T-cell (primary cell): ENCODE data around the gene SLK. TPM values are rescaled to one million over a fixed set of nuclear protein-coding genes. Genes with fewer than 3 reads are reported as not detected.

Experiments
- ATAC-seq, 4 experiments: fragments of 200-7000 bp in 3 of 4; fragments of 150-1000 bp in 1 of 4; cut with Tn5 transposase; replicated peaks in 1 of 4; 1 replicate in 3 of 4; 2 replicates in 1 of 4; pipeline ENCODE4 v1.10.0; 2021; ENCODE audit warnings: moderate library complexity in 3 of 4, mild to moderate bottlenecking in 2 of 4, moderate number of reproducible peaks in 1 of 4
- CTCF ChIA-PET, 2 donors: fragments of 300-600 bp; sonication (Branson Sonifier 250); formaldehyde crosslinking; loops; one replicate each; lab custom pipeline; 2022; ENCODE audit warnings: antibody characterized with exemption in 2 of 2; lab: Charles Lee
- POLR2A ChIA-PET, 2 donors: fragments of 300-600 bp; sonication (Branson Sonifier 250); formaldehyde crosslinking; loops; one replicate each; lab custom pipeline; 2022; ENCODE audit warnings: antibody characterized with exemption in 2 of 2; lab: Charles Lee
- DNase-seq, 35 experiments: peaks; one replicate each; pipeline versions ENCODE4 v3.0.0 to v3.0.0-alpha.2; 2013 to 2023
- H3K27ac ChIP-seq: one replicate; pipeline ENCODE4 v1.5.1; 2013; ENCODE audit warnings: low read length
- H3K27me3 ChIP-seq, 2 experiments: replicated peaks in 1 of 2; 1 replicate in 1 of 2; 2 replicates in 1 of 2; pipeline versions ENCODE4 v1.6.1 to v1.7.0; 2013; ENCODE audit warnings: low read length in 1 of 2, mixed read lengths in 1 of 2; ENCODE audit not compliant: control insufficient read depth in 2 of 2, insufficient read depth in 2 of 2; ENCODE audit errors: extremely low read depth in 1 of 2
- H3K36me3 ChIP-seq, 2 donors: 1 replicate in 1 of 2; 2 replicates in 1 of 2; pipeline versions ENCODE4 v1.6.1 to v1.7.0; 2013; ENCODE audit warnings: low read length in 1 of 2; ENCODE audit not compliant: control insufficient read depth in 2 of 2, insufficient read depth in 1 of 2; ENCODE audit errors: extremely low read depth in 1 of 2
- H3K4me1 ChIP-seq, 2 experiments: 1 replicate in 1 of 2; 2 replicates in 1 of 2; pipeline versions ENCODE4 v1.6.1 to v1.7.0; 2013; ENCODE audit warnings: low read length in 2 of 2, mixed read lengths in 1 of 2; ENCODE audit not compliant: insufficient read depth in 2 of 2, control insufficient read depth in 1 of 2; ENCODE audit errors: extremely low read depth in 1 of 2
- H3K4me3 ChIP-seq, 2 donors: 1 replicate in 1 of 2; 2 replicates in 1 of 2; pipeline versions ENCODE4 v1.5.1 to v1.7.0; 2013; ENCODE audit warnings: mild to moderate bottlenecking in 2 of 2, low read length in 1 of 2, moderate library complexity in 1 of 2; ENCODE audit not compliant: control insufficient read depth in 1 of 2; ENCODE audit errors: extremely low read depth in 1 of 2
- H3K9me3 ChIP-seq: 2 replicates; pipeline ENCODE4 v1.7.0; 2013
- H3K27ac Mint-ChIP-seq, 2 donors: one replicate each; pipeline ENCODE4 v1.8.0; 2020 to 2021; ENCODE audit warnings: mild to moderate bottlenecking in 2 of 2, mixed read lengths in 2 of 2
- H3K27me3 Mint-ChIP-seq, 2 donors: one replicate each; pipeline ENCODE4 v1.8.0; 2021 to 2022; ENCODE audit warnings: mixed read lengths in 2 of 2
- H3K36me3 Mint-ChIP-seq: one replicate; pipeline ENCODE4 v1.8.0; 2021; ENCODE audit warnings: mixed read lengths
- H3K4me1 Mint-ChIP-seq, 3 donors: one replicate each; pipeline ENCODE4 v1.8.0; 2020 to 2022; ENCODE audit warnings: mixed read lengths in 3 of 3, mild to moderate bottlenecking in 1 of 3
- H3K4me3 Mint-ChIP-seq, 3 donors: one replicate each; pipeline ENCODE4 v1.8.0; 2020 to 2022; ENCODE audit warnings: mild to moderate bottlenecking in 3 of 3, mixed read lengths in 3 of 3, moderate library complexity in 3 of 3
- H3K9me3 Mint-ChIP-seq, 3 donors: one replicate each; pipeline ENCODE4 v1.8.0; 2020 to 2022; ENCODE audit warnings: mixed read lengths in 3 of 3
- WGBS: methylation state at CpG from one replicate; pipeline ENCODE4 v1.1.5; 2013; ENCODE audit warnings: missing lambda C conversion rate; ENCODE audit not compliant: insufficient coverage; 5-methylcytosine and 5-hydroxymethylcytosine counted together
- total RNA-seq, 35 experiments: library from RNA in 6 of 35; stranded (reverse) in 6 of 35; fragments of 120-200 nt in 1 of 35; gene quantifications; one replicate each; pipeline versions ENCODE4 v1.2.1 to v1.2.4 and lab custom pipeline; 2013 to 2026

SLK gene
- total RNA-seq, 5 donors from 2014 or later (not counting 1 experiment from before 2014, with no cell fraction given): 20.9 to 30.4 (median 27.3) TPM

DNA sequence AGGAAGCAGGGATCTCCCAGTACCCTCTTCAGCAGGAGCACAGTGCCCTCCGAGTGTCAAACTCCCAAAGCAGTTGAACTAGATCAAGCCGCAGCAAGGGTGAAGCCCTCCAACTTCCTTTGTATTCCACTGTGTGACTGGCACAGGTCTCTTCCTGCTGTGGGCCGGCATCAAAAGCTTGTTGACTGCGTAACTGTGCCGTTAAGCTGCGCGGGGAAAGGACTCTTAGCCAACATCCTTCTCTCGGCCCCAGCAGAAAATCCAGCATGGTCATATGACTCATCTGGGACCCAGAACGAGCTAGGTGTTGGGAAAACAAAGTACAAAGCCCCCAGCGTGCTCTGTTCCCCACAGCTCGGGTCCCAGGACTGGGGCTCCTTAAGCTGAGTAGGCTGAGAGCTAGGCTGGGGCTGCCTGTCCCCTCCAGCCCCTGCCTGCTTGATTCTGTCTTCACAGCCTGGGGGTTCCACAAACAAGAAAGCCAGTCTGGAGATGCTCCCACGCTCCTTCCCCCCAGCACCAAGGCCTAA is 66.5 kb downstream of the SLK start:
- CTCF ChIA-PET: interaction anchor here in 1 of 2 donors (0.6 kb wide), 1 partner anchor 50 kb away, joined by 3 read pairs; no protein-coding TSS in a partner anchor
- H3K36me3 ChIP-seq: peaks cover 3 to 19% of the 10 kb centered on the region in 2 donors

GRCh38 chr10:104033966-104034365 is 67.0 kb downstream of the SLK start:
- no peaks in the 10 kb centered on the region for H3K27me3 ChIP-seq
- Mint-ChIP-seq H3K4me3 (no peak overlapping the region), H3K36me3 (peaks cover 10% of the 10 kb centered on the region), H3K4me1 (peaks cover 0 to 6% (median 0%) of the 10 kb centered on the region in 3 donors), H3K9me3 (no peaks in the 10 kb centered on the region), H3K27me3 (no peaks in the 10 kb centered on the region), H3K27ac (no peak overlapping the region)
- CTCF ChIA-PET: interaction anchor here in 1 of 2 donors (0.6 kb wide), 1 partner anchor 50 kb away, joined by 3 read pairs; no protein-coding TSS in a partner anchor
- no peak overlapping the region for H3K4me3 ChIP-seq
- DNase-seq: no peak
- no peak for ATAC-seq
- POLR2A ChIA-PET: no interaction called here
- H3K9me3 ChIP-seq: no peaks in the 10 kb centered on the region
- 96% methylated on average over 10 of the region's 11 CpGs for WGBS
- no peaks in the 10 kb centered on the region for H3K4me1 ChIP-seq
- peaks cover 3 to 18% of the 10 kb centered on the region in 2 donors for H3K36me3 ChIP-seq
- no peak overlapping the region for H3K27ac ChIP-seq

More for the DNA sequence above, 66.5 kb downstream of the SLK start:
- Histone ChIP-seq H3K27me3 (no peaks in the 10 kb centered on the region), H3K4me3 (no peak overlapping the region), H3K4me1 (no peaks in the 10 kb centered on the region), H3K9me3 (no peaks in the 10 kb centered on the region), H3K27ac (no peak overlapping the region)
- DNase-seq (no peak), ATAC-seq (no peak)
- POLR2A ChIA-PET: no interaction called here
- H3K4me1 Mint-ChIP-seq: peaks cover 0 to 6% (median 0%) of the 10 kb centered on the region in 3 donors
- WGBS: 89% methylated on average over 9 of the region's 12 CpGs
- H3K27me3 Mint-ChIP-seq: no peaks in the 10 kb centered on the region
- no peak overlapping the region for H3K27ac Mint-ChIP-seq
- H3K4me3 Mint-ChIP-seq: no peak overlapping the region
- H3K36me3 Mint-ChIP-seq: peaks cover 15% of the 10 kb centered on the region
- H3K9me3 Mint-ChIP-seq: no peaks in the 10 kb centered on the region

- no peaks in the 10 kb centered on the region for H3K27me3 Mint-ChIP-seq
- H3K4me3 Mint-ChIP-seq: no peak overlapping the region
- no peaks in the 10 kb centered on the region for H3K9me3 Mint-ChIP-seq
Measured at GRCh38 chr10:104034401-104035193, 67.7 kb downstream of the SLK start.

DNA sequence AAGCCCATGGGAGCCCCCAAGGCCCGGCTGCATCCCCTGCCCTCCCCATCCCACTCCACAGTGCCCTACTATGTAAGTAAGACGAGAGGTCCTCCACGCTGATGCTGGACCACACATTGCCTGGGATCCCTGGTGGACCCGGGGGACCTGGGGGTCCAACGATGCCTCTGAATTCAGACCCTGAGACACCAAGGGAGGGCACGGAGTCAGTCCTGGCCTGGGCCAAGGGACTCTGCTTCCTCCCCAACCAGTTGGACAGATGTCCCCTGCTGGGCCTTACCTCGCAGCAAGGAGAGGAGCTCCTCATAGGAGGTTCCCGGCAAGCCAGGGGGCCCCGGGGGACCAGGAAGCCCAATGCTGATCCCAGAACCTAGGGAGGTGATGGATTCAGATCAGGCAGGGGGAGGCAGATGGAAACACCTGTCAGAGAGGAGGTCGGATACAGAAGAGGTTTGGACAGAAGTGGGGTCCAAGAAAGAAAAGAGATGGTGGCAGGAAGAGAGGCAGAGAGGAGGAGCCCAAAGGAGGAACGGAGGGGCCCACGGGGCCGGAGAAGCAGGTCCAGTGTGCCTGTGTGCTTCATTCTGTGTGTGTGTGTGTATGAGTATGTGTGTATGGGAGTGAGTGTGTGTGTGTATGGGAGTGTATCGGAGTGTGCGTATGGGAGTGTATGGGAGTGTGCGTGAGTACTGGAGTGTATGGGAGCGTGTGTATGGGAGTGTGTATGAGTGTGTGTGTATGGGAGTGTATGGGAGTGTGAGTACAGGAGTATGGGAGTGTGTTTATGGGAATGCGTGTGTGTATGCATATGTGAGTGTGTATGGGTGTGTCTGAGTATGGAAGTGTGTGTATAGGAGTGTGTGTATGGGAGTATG is 68.5 kb downstream of the SLK start:
- H3K4me1 Mint-ChIP-seq: peaks cover 0 to 6% (median 0%) of the 10 kb centered on the region in 3 donors
- no peaks in the 10 kb centered on the region for H3K27me3 ChIP-seq
- no peak for ATAC-seq
- WGBS: 88% methylated on average over 18 of the region's 18 CpGs
- H3K36me3 Mint-ChIP-seq: peaks cover 2% of the 10 kb centered on the region
- peaks cover 3 to 14% of the 10 kb centered on the region in 2 donors for H3K36me3 ChIP-seq
- no peaks in the 10 kb centered on the region for H3K27me3 Mint-ChIP-seq
- ChIA-PET POLR2A (no interaction called here), CTCF (no interaction called here)
- no peaks in the 10 kb centered on the region for H3K9me3 Mint-ChIP-seq
- no peaks in the 10 kb centered on the region for H3K9me3 ChIP-seq
- H3K4me3 Mint-ChIP-seq: no peak overlapping the region
- no peaks in the 10 kb centered on the region for H3K4me1 ChIP-seq
- no peak overlapping the region for H3K4me3 ChIP-seq
- no peak for DNase-seq
- H3K27ac Mint-ChIP-seq: no peak overlapping the region
- no peak overlapping the region for H3K27ac ChIP-seq

More at GRCh38 chr10:104034401-104035193, 67.7 kb downstream of the SLK start:
- no peak overlapping the region for H3K4me3 ChIP-seq
- H3K4me1 ChIP-seq: no peaks in the 10 kb centered on the region
- H3K27ac ChIP-seq: no peak overlapping the region
- DNase-seq (no peak), ATAC-seq (peak in 2 of 4 experiments; percentile 18 to 22)
- H3K4me1 Mint-ChIP-seq: peaks cover 0 to 6% (median 0%) of the 10 kb centered on the region in 3 donors
- CTCF ChIA-PET: no interaction called here
- peaks cover 3 to 15% of the 10 kb centered on the region in 2 donors for H3K36me3 ChIP-seq
- 92% methylated on average over 20 of the region's 23 CpGs for WGBS
- no peaks in the 10 kb centered on the region for H3K27me3 ChIP-seq
- H3K9me3 ChIP-seq: no peaks in the 10 kb centered on the region
- no peak overlapping the region for H3K27ac Mint-ChIP-seq
- POLR2A ChIA-PET: no interaction called here
- peaks cover 4% of the 10 kb centered on the region for H3K36me3 Mint-ChIP-seq

- no peaks in the 10 kb centered on the region for H3K27me3 ChIP-seq
- H3K4me1 Mint-ChIP-seq: peaks cover 0 to 6% (median 0%) of the 10 kb centered on the region in 3 donors
- peaks cover 3 to 11% of the 10 kb centered on the region in 2 donors for H3K36me3 ChIP-seq
- H3K9me3 Mint-ChIP-seq: no peaks in the 10 kb centered on the region
- ATAC-seq (no peak), DNase-seq (no peak)
- no peaks in the 10 kb centered on the region for H3K36me3 Mint-ChIP-seq
- WGBS: 93% methylated on average over 2 of the region's 3 CpGs
- no peaks in the 10 kb centered on the region for H3K27me3 Mint-ChIP-seq
- CTCF ChIA-PET: no interaction called here
- POLR2A ChIA-PET: no interaction called here
- no peak overlapping the region for H3K27ac ChIP-seq
- no peak overlapping the region for H3K4me3 Mint-ChIP-seq
- no peaks in the 10 kb centered on the region for H3K9me3 ChIP-seq
- no peak overlapping the region for H3K27ac Mint-ChIP-seq
- no peak overlapping the region for H3K4me3 ChIP-seq
- no peaks in the 10 kb centered on the region for H3K4me1 ChIP-seq
Measured at GRCh38 chr10:104036069-104036384, 69.1 kb downstream of the SLK start.

DNA sequence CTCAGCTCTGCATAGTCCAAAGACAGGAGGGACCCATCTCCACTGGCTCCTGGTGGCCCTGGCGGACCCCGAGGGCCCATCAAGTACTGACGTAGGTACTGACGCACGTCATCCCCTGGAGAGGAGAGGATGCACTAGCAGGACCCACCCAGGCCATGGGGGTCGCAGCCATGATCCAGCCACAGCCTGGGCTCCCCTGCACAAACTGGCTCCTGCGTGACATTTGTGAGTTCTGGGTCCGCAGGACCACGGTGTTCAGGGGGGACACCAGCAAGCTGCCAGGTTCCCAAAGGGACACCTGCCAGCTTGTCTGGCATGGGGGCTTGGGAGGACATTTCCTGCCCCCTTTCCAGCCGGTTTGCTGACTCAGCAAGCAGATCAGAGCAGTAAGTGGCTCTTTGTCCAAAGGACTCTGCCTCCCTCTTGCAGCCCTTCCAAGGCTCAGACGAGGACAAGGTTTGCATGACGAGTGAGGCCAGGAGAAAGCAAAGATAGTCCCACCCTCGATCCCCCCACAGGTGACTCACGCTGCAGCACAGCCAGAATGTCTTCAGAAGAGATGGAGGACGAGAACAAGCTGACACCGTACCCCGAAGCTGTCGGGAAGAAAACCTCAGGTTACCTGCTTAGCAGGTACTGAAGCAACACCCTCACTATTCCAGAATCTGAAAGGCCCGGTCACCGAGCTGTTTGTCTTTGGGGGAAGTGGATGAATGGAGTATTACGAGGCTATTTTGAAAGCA is 69.7 kb downstream of the SLK start:
- 88% methylated on average over 15 of the region's 21 CpGs for WGBS
- no peaks in the 10 kb centered on the region for H3K4me1 ChIP-seq
- Mint-ChIP-seq H3K4me1 (peaks cover 0 to 2% (median 0%) of the 10 kb centered on the region in 3 donors), H3K36me3 (no peaks in the 10 kb centered on the region), H3K27me3 (no peaks in the 10 kb centered on the region), H3K4me3 (no peak overlapping the region), H3K9me3 (no peaks in the 10 kb centered on the region), H3K27ac (no peak overlapping the region)
- H3K4me3 ChIP-seq: no peak overlapping the region
- H3K27me3 ChIP-seq: peaks cover 0 to 3% of the 10 kb centered on the region in 2 experiments
- H3K27ac ChIP-seq: no peak overlapping the region
- ChIA-PET CTCF (no interaction called here), POLR2A (no interaction called here)
- no peak for ATAC-seq
- H3K36me3 ChIP-seq: peaks cover 3 to 9% of the 10 kb centered on the region in 2 donors
- H3K9me3 ChIP-seq: no peaks in the 10 kb centered on the region
- no peak for DNase-seq
